Stomach (tissue), 9 donors: ENCODE data around the gene ECE1. TPM values are rescaled to one million over a fixed set of nuclear protein-coding genes. Genes with fewer than 3 reads are reported as not detected.

Source experiments
- DNase-seq, 2 donors: peaks; one replicate each; pipeline versions ENCODE4 v3.0.0 to v3.0.0-alpha.2; 2013 to 2019
- H3K27ac ChIP-seq, 5 donors: fragments of 200-600 bp in 4 of 5; sonication (generic) in 4 of 5; one replicate each; pipeline ENCODE4 v1.5.1; 2013 to 2019; ENCODE audit warnings: mild to moderate bottlenecking in 1 of 5, moderate library complexity in 1 of 5
- H3K27me3 ChIP-seq, 3 donors: fragments of 200-600 bp; sonication (generic); one replicate each; pipeline ENCODE4 v1.5.1; 2017 to 2019; ENCODE audit warnings: mixed run types in 1 of 3
- H3K36me3 ChIP-seq, 4 donors: fragments of 200-600 bp; sonication (generic); 1 replicate in 3 of 4; 2 replicates in 1 of 4; pipeline ENCODE4 v1.5.1; 2016 to 2019
- H3K4me1 ChIP-seq, 4 donors: fragments of 200-600 bp; sonication (generic); one replicate each; pipeline ENCODE4 v1.5.1; 2016 to 2019
- H3K4me3 ChIP-seq, 4 donors: fragments of 200-600 bp; sonication (generic) in 3 of 4; one replicate each; pipeline ENCODE4 v1.5.1; 2016 to 2019; ENCODE audit warnings: mild to moderate bottlenecking in 1 of 4
- H3K9me3 ChIP-seq, 4 donors: fragments of 200-600 bp; sonication (generic); one replicate each; pipeline ENCODE4 v1.5.1; 2016 to 2019
- CTCF ChIP-seq, 7 experiments: fragments of 450-650 bp in 4 of 7; fragments of 200-600 bp in 3 of 7; sonication (generic) in 3 of 7; IDR thresholded peaks; one replicate each; pipeline ENCODE4 v1.5.1; 2016 to 2019; ENCODE audit warnings: antibody characterized with exemption in 7 of 7, control low read depth in 2 of 7, mild to moderate bottlenecking in 1 of 7
- EP300 ChIP-seq: sonication (generic); formaldehyde crosslinking; IDR thresholded peaks from one replicate; pipeline ENCODE4 v1.6.1; 2017; ENCODE audit warnings: antibody characterized with exemption
- POLR2A ChIP-seq, 4 donors: fragments of 450-650 bp; IDR thresholded peaks; one replicate each; pipeline ENCODE4 v1.6.1; 2016; ENCODE audit warnings: antibody characterized with exemption in 4 of 4, control low read depth in 2 of 4, mild to moderate bottlenecking in 1 of 4, moderate library complexity in 1 of 4
- POLR2AphosphoS5 ChIP-seq, 3 donors: sonication (generic); formaldehyde crosslinking; IDR thresholded peaks; one replicate each; pipeline ENCODE4 v1.6.1; 2016; ENCODE audit warnings: antibody characterized with exemption in 3 of 3
- WGBS, 5 donors: extraction: QIAGEN DNeasy Blood & Tissue Kit in 3 of 5; methylation state at CpG; one replicate each; pipeline versions ENCODE4 v1.1.5 to v1.1.7; 2013 to 2018; 5-methylcytosine and 5-hydroxymethylcytosine counted together
- intact Hi-C: fragments of 100-400 bp; cut with DNase I; formaldehyde crosslinking; loops from one replicate; pipeline ENCODE4 v1.15.1; 2023; ENCODE audit warnings: low total_unique reads
- polyA plus RNA-seq, 3 donors: library from polyadenylated mRNA; stranded (reverse); fragments of 200-250 nt; gene quantifications; one replicate each; pipeline ENCODE4 v1.2.3, GENCODE V29; 2013
- total RNA-seq, 5 donors: library from RNA; depleted of rRNA; stranded (reverse); fragments of >200 nt; gene quantifications; one replicate each; pipeline versions ENCODE4 v1.1.0 to v1.2.3, GENCODE V29; 2014 to 2016
- donor health status: healthy with polysubstance abuse.
- donor health status: Bipolar disorder and iron deficiency.
- donor health status: healthy.

Gene ECE1
- total and polyA plus RNA-seq, 8 donors, result 17.6 to 574 (median 42.6) TPM

- Histone ChIP-seq H3K4me1 (peaks cover 44 to 57% (median 51%) of the 10 kb centered on the region in 4 donors), H3K9me3 (no peaks in the 10 kb centered on the region), H3K27ac (peak overlapping the region in 4 of 5 donors; percentile 6 to 91 (median 85)), H3K4me3 (no peak overlapping the region), H3K27me3 (no peaks in the 10 kb centered on the region), H3K36me3 (peaks cover 31 to 73% (median 62%) of the 10 kb centered on the region in 4 donors)
- no peak for DNase-seq
- WGBS, 5 donors, result 74 to 84% (median 78%) methylated on average over 5 of the region's 5 CpGs
- TF ChIP-seq POLR2AphosphoS5 (IDR thresholded peaks at IDR 0.05), result no peak
- no peak for TF ChIP-seq EP300
- no peak for TF ChIP-seq POLR2A (IDR thresholded peaks at IDR 0.05)
- no peak for TF ChIP-seq CTCF (IDR thresholded peaks at IDR 0.05)
- intact Hi-C loops, result loop anchor here (5.0 kb wide), 1 partner anchor 108 kb away; no protein-coding TSS in a partner anchor
Observed at GRCh38 chr1:21259316-21260076, 30.8 kb downstream of the ECE1 start.

DNA sequence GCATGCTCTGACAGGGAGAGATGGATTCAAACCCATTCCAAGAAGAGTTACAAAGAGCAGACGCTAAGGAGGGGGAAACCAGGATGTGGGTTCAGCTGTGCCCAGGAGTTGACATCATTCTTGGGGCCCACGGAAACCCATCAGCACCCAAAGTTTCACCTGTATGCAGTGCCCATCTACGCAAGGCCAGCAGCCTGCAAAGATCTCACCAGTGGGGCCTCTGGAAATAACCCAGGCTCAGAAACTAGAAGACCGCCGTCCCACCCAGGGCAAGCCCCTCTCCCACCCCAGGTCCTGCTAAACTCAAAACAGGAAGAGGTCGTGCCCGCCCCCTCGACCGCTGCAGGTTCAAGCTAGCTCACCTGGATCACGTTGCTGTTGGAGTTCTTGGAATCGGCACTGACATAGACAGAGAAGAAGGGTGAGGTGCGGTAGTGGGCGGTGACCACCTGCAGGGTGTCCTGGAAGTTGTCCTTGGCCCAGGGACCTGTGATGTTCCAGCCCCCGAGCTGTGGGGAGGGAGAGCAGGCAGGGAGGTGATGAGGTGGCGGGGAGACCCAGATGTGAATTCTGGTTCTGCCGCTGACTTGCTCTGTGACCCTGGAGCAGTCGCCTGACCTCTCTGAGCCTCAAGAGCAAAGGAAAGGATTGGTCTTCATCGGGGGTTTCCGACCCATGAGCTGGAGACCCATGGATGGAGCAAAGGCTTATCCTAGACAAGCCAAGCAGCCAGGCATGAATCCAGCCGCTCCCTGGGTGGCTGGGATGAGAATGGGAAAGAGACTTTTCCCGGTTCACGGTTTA lies 31.7 kb downstream of the ECE1 start:
- Histone ChIP-seq H3K4me3 (no peak overlapping the region), H3K9me3 (no peaks in the 10 kb centered on the region), H3K27me3 (no peaks in the 10 kb centered on the region), H3K27ac (peak overlapping the region in 3 of 5 donors; percentile 3 to 26 (median 6)), H3K36me3 (peaks cover 31 to 70% (median 65%) of the 10 kb centered on the region in 4 donors), H3K4me1 (peaks cover 39 to 60% (median 56%) of the 10 kb centered on the region in 4 donors)
- TF ChIP-seq CTCF (IDR thresholded peaks at IDR 0.05), result no peak
- TF ChIP-seq POLR2A (IDR thresholded peaks at IDR 0.05), result no peak
- TF ChIP-seq EP300, result no peak
- TF ChIP-seq POLR2AphosphoS5 (IDR thresholded peaks at IDR 0.05), result no peak
- intact Hi-C loops, result loop anchor here (5.0 kb wide), 1 partner anchor 109 kb away; no protein-coding TSS in a partner anchor
- WGBS, 5 donors, result 86 to 93% (median 88%) methylated on average over 21 to 22 of the region's 22 CpGs
- DNase-seq, result no peak

- intact Hi-C loops, result loop anchor here (5.0 kb wide), 1 partner anchor 110 kb away; no protein-coding TSS in a partner anchor
- H3K36me3 ChIP-seq, result peaks cover 31 to 77% (median 72%) of the 10 kb centered on the region in 4 donors
- no peak for DNase-seq
- H3K9me3 ChIP-seq, result no peaks in the 10 kb centered on the region
- H3K4me3 ChIP-seq, result no peak overlapping the region
- no peaks in the 10 kb centered on the region for H3K27me3 ChIP-seq
- peak overlapping the region in 3 of 5 donors; percentile 3 to 40 (median 26) for H3K27ac ChIP-seq
- peaks cover 33 to 54% (median 51%) of the 10 kb centered on the region in 4 donors for H3K4me1 ChIP-seq
- TF ChIP-seq POLR2A (IDR thresholded peaks at IDR 0.05), result no peak
- no peak for TF ChIP-seq CTCF (IDR thresholded peaks at IDR 0.05)
- no peak for TF ChIP-seq EP300
- TF ChIP-seq POLR2AphosphoS5 (IDR thresholded peaks at IDR 0.05), result no peak
- WGBS, 5 donors, result 74 to 91% (median 81%) methylated on average over 7 to 13 of the region's 13 CpGs
Observed at GRCh38 chr1:21257431-21258135, 32.7 kb downstream of the ECE1 start.

DNA sequence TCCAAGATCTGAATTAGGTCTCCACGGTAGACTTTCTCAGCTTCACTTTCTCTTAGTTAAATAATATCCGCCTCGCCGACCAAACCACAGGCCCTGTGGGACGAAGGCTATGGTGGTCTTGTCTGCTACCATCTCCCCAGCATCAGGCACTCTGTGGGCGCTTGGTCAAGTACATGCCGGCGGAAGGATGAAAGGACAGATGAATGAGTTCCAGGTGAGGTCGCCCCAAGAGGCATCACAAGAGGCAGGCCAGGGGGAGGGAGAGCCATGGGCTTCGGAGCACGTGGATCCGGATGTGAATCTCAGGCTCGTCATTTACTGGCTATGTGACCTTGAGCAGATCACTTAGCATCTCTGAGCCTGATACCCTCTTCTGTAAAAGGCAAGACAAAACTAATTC lies 33.5 kb downstream of the ECE1 start:
- no peak for TF ChIP-seq POLR2AphosphoS5 (IDR thresholded peaks at IDR 0.05)
- TF ChIP-seq CTCF (IDR thresholded peaks at IDR 0.05), result no peak
- TF ChIP-seq POLR2A (IDR thresholded peaks at IDR 0.05), result no peak
- TF ChIP-seq EP300, result no peak
- no peaks in the 10 kb centered on the region for H3K27me3 ChIP-seq
- DNase-seq, result no peak
- WGBS, 5 donors, result 85 to 95% (median 92%) methylated on average over 13 of the region's 13 CpGs
- no peak overlapping the region for H3K4me3 ChIP-seq
- H3K36me3 ChIP-seq, result peaks cover 32 to 84% (median 80%) of the 10 kb centered on the region in 4 donors
- H3K4me1 ChIP-seq, result peaks cover 33 to 54% (median 49%) of the 10 kb centered on the region in 4 donors
- intact Hi-C loops, result loop anchor here (5.0 kb wide), 1 partner anchor 111 kb away; no protein-coding TSS in a partner anchor
- H3K27ac ChIP-seq, result no peak overlapping the region
- H3K9me3 ChIP-seq, result no peaks in the 10 kb centered on the region
